ENCODE results near the gene RELA.

DNA sequence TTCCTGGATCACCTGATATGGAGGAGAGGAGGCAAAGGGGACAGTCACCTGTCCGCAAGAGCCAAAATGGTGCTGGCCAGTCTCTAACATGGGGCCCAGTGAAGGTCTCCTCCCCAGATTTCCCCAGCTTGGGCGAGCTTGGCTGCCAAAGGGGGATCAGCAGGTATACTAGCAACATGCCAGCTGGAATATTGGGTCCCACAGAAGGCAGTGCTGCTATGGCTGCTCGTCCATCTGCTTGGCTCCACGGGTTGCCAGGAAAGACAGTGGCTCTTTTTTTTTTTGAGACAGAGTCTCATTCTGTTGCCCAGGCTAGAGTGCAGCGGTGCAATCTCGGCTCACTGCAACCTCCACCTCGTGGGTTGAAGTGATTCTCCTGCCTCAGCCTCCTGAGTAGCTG lies 36.6 kb upstream of the RELA start:
- TF ChIP-seq GABPA (IDR thresholded peaks at IDR 0.05; ENCODE audit: low read depth) = no peak
- TF ChIP-seq, protein P1, sequence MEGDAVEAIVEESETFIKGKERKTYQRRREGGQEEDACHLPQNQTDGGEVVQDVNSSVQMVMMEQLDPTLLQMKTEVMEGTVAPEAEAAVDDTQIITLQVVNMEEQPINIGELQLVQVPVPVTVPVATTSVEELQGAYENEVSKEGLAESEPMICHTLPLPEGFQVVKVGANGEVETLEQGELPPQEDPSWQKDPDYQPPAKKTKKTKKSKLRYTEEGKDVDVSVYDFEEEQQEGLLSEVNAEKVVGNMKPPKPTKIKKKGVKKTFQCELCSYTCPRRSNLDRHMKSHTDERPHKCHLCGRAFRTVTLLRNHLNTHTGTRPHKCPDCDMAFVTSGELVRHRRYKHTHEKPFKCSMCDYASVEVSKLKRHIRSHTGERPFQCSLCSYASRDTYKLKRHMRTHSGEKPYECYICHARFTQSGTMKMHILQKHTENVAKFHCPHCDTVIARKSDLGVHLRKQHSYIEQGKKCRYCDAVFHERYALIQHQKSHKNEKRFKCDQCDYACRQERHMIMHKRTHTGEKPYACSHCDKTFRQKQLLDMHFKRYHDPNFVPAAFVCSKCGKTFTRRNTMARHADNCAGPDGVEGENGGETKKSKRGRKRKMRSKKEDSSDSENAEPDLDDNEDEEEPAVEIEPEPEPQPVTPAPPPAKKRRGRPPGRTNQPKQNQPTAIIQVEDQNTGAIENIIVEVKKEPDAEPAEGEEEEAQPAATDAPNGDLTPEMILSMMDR (IDR thresholded peaks at IDR 0.05) = no peak
- TF ChIP-seq, protein P2, sequence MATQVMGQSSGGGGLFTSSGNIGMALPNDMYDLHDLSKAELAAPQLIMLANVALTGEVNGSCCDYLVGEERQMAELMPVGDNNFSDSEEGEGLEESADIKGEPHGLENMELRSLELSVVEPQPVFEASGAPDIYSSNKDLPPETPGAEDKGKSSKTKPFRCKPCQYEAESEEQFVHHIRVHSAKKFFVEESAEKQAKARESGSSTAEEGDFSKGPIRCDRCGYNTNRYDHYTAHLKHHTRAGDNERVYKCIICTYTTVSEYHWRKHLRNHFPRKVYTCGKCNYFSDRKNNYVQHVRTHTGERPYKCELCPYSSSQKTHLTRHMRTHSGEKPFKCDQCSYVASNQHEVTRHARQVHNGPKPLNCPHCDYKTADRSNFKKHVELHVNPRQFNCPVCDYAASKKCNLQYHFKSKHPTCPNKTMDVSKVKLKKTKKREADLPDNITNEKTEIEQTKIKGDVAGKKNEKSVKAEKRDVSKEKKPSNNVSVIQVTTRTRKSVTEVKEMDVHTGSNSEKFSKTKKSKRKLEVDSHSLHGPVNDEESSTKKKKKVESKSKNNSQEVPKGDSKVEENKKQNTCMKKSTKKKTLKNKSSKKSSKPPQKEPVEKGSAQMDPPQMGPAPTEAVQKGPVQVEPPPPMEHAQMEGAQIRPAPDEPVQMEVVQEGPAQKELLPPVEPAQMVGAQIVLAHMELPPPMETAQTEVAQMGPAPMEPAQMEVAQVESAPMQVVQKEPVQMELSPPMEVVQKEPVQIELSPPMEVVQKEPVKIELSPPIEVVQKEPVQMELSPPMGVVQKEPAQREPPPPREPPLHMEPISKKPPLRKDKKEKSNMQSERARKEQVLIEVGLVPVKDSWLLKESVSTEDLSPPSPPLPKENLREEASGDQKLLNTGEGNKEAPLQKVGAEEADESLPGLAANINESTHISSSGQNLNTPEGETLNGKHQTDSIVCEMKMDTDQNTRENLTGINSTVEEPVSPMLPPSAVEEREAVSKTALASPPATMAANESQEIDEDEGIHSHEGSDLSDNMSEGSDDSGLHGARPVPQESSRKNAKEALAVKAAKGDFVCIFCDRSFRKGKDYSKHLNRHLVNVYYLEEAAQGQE (IDR thresholded peaks at IDR 0.05; ENCODE audit: low read depth, low read length) = no peak
- TF ChIP-seq, protein P3, sequence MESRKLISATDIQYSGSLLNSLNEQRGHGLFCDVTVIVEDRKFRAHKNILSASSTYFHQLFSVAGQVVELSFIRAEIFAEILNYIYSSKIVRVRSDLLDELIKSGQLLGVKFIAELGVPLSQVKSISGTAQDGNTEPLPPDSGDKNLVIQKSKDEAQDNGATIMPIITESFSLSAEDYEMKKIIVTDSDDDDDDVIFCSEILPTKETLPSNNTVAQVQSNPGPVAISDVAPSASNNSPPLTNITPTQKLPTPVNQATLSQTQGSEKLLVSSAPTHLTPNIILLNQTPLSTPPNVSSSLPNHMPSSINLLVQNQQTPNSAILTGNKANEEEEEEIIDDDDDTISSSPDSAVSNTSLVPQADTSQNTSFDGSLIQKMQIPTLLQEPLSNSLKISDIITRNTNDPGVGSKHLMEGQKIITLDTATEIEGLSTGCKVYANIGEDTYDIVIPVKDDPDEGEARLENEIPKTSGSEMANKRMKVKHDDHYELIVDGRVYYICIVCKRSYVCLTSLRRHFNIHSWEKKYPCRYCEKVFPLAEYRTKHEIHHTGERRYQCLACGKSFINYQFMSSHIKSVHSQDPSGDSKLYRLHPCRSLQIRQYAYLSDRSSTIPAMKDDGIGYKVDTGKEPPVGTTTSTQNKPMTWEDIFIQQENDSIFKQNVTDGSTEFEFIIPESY (IDR thresholded peaks at IDR 0.05; ENCODE audit: borderline replicate concordance, low read depth) = no peak
- no peak for TF ChIP-seq MEF2A (IDR thresholded peaks at IDR 0.05; ENCODE audit: borderline replicate concordance, low read depth)
- no peak for TF ChIP-seq SIN3A (IDR thresholded peaks at IDR 0.05; ENCODE audit: borderline replicate concordance, low read depth, low read length)
